K562 (cell line): ENCODE measurements around the gene GIGYF1.

Experiments used
- ELF1 ChIP-seq: fragments of 200-800 bp; sonication (Bioruptor generic); IDR thresholded peaks from 2 replicates; pipeline ENCODE4 v1.6.1; 2016; ENCODE audit warnings: missing genetic modification characterization, missing compliant biosample characterization
- EZH2 ChIP-seq: IDR thresholded peaks from 2 replicates; pipeline ENCODE4 v1.6.1; 2012; ENCODE audit warnings: low read depth, mild to moderate bottlenecking, inconsistent platforms, low read length, borderline replicate concordance
- FOXP4 ChIP-seq: sonication (generic); formaldehyde crosslinking; IDR thresholded peaks from 2 replicates; pipeline ENCODE4 v1.8.0; 2022; ENCODE audit warnings: mild to moderate bottlenecking, missing genetic modification reagents, borderline replicate concordance
- HCFC1 ChIP-seq: IDR thresholded peaks from 2 replicates; pipeline ENCODE4 v1.6.1; 2012; ENCODE audit warnings: low read depth, low read length, improper control_type of control experiment
- JUND ChIP-seq, 2 experiments: IDR thresholded peaks; 2 replicates in 1 of 2; 3 replicates in 1 of 2; pipeline ENCODE4 v1.6.1; 2011; ENCODE audit warnings: borderline replicate concordance in 2 of 2, low read depth in 2 of 2, low read length in 2 of 2, improper control_type of control experiment in 1 of 2, missing biosample characterization in 1 of 2, missing genetic modification characterization in 1 of 2, missing genetic modification reagents in 1 of 2
- MTF1 ChIP-seq: fragments of 250-450 bp; sonication (Bioruptor Pico); IDR thresholded peaks from 2 replicates; pipeline ENCODE4 v1.9.0; 2021; ENCODE audit warnings: moderate library complexity, mild to moderate bottlenecking, inconsistent platforms, borderline replicate concordance
- POLR2AphosphoS2 ChIP-seq: IDR thresholded peaks from 2 replicates; pipeline ENCODE4 v1.6.1; 2012; ENCODE audit warnings: low read length, improper control_type of control experiment
- USF2 ChIP-seq: sonication (generic); formaldehyde crosslinking; IDR thresholded peaks from 2 replicates; pipeline ENCODE4 v1.5.0; 2020; ENCODE audit warnings: missing genetic modification reagents
- ZBTB26 ChIP-seq: fragments of 450-650 bp; formaldehyde crosslinking; IDR thresholded peaks from 2 replicates; pipeline ENCODE4 v1.4.0; 2022; ENCODE audit warnings: missing genetic modification characterization
- ZNF212 ChIP-seq: fragments of 450-650 bp; formaldehyde crosslinking; IDR thresholded peaks from 2 replicates; pipeline ENCODE4 v1.4.0; 2020; ENCODE audit warnings: mild to moderate bottlenecking
- TF ChIP-seq, protein P1 (sequence below): sonication (generic); formaldehyde crosslinking; IDR thresholded peaks from 2 replicates; pipeline ENCODE4 v1.8.1; 2022; ENCODE audit warnings: missing genetic modification reagents

GRCh38 chr7:100694098-100694745 is at the start of gene GIGYF1:
- TF ChIP-seq FOXP4 (CRISPR knock-in tag): no peak
- TF ChIP-seq HCFC1: no peak
- TF ChIP-seq JUND (IDR thresholded peaks at IDR 0.05; ENCODE audit: borderline replicate concordance, low read depth, low read length): no peak
- TF ChIP-seq JUND (tag; IDR thresholded peaks at IDR 0.05; ENCODE audit: borderline replicate concordance, low read depth, low read length): no peak
- TF ChIP-seq ZBTB26 (CRISPR knock-in tag): no peak
- no peak for TF ChIP-seq POLR2AphosphoS2
- TF ChIP-seq ZNF212: no peak
- no peak for TF ChIP-seq ELF1 (tag)
- TF ChIP-seq, protein P1, sequence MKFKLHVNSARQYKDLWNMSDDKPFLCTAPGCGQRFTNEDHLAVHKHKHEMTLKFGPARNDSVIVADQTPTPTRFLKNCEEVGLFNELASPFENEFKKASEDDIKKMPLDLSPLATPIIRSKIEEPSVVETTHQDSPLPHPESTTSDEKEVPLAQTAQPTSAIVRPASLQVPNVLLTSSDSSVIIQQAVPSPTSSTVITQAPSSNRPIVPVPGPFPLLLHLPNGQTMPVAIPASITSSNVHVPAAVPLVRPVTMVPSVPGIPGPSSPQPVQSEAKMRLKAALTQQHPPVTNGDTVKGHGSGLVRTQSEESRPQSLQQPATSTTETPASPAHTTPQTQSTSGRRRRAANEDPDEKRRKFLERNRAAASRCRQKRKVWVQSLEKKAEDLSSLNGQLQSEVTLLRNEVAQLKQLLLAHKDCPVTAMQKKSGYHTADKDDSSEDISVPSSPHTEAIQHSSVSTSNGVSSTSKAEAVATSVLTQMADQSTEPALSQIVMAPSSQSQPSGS (CRISPR knock-in tag): no peak
- TF ChIP-seq USF2: peak; percentile 83
- no peak for TF ChIP-seq MTF1 (CRISPR knock-in tag)
- TF ChIP-seq EZH2: no peak
